ENCODE results near the gene AGPAT3. TPM values are rescaled to one million over a fixed set of nuclear protein-coding genes. Genes with fewer than 3 reads are reported as not detected.

The AGPAT3 gene
- total RNA-seq, 1 donor = 63.5 TPM

GRCh38 chr21:43997766-43998742, 133.0 kb downstream of the AGPAT3 start:
- TF ChIP-seq, protein P1, sequence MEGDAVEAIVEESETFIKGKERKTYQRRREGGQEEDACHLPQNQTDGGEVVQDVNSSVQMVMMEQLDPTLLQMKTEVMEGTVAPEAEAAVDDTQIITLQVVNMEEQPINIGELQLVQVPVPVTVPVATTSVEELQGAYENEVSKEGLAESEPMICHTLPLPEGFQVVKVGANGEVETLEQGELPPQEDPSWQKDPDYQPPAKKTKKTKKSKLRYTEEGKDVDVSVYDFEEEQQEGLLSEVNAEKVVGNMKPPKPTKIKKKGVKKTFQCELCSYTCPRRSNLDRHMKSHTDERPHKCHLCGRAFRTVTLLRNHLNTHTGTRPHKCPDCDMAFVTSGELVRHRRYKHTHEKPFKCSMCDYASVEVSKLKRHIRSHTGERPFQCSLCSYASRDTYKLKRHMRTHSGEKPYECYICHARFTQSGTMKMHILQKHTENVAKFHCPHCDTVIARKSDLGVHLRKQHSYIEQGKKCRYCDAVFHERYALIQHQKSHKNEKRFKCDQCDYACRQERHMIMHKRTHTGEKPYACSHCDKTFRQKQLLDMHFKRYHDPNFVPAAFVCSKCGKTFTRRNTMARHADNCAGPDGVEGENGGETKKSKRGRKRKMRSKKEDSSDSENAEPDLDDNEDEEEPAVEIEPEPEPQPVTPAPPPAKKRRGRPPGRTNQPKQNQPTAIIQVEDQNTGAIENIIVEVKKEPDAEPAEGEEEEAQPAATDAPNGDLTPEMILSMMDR (IDR thresholded peaks at IDR 0.05; ENCODE audit: insufficient read depth, low read depth, low read length) = no peak

GRCh38 chr21:44000360-44000759, 135.3 kb downstream of the AGPAT3 start:
- H3K4me3 ChIP-seq (ENCODE audit: low read depth, low read length) = no peak overlapping the region
- TF ChIP-seq, protein P1 (IDR thresholded peaks at IDR 0.05; ENCODE audit: insufficient read depth, low read depth, low read length) = no peak
- DNase-seq (ENCODE audit: low read depth) = no peak

More at GRCh38 chr21:43997766-43998742, 133.0 kb downstream of the AGPAT3 start:
- H3K4me3 ChIP-seq (ENCODE audit: low read depth, low read length) = no peak overlapping the region
- no peak for DNase-seq (ENCODE audit: low read depth)

DNA sequence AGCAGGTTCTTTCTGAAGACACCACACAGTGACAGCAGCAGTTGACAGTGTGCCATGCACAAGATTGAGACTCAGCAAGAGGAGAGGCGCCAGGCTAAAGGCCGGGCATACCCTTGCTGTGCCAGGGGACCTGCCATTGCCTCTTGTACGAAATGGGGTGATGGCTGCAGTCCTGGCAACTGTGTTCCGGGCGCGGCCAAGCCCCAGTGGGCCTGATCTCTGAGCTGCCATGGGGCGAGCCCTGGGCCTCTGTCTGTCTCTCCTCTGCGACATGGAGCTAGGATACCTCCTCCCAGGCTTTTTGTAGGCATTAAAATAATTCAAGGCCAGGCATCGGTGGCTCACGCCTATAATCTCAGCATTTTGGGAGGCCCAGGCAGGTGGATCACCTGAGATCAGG, 137.5 kb downstream of the AGPAT3 start:
- no peak overlapping the region for H3K4me3 ChIP-seq (ENCODE audit: low read depth, low read length)
- no peak for DNase-seq (ENCODE audit: low read depth)
- TF ChIP-seq, protein P1 (IDR thresholded peaks at IDR 0.05; ENCODE audit: insufficient read depth, low read depth, low read length) = no peak

DNA sequence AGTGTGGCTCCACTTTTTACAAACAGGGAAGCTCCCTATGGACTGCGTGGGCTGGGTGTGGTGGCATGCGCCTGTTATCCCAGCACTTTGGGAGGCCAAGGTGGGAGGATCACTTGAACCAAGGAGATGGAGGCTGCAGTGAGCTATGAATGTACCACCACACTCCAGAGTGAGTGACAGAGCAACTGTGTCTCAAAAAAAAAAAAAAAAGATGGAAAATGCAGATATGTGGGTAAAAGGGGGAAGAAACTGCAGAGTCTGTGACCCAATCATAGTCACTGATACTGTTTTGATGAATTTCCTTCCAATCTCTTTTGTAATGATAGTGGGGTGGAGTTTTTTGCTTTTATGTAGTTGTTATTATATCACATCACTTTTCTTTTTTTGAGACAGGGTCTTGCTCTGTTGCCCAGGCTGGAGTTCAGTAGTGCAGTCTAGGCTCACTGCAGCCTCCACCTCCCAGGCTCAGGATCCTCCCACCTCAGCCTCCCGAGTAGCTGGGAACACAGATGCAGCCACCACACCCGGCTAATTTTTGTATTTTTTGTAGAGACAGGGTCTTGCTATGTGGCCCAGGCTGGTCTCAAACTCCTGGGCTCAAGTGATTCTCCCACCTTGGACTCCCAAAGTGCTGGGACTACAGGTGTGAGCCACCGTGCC, 138.4 kb downstream of the AGPAT3 start:
- no peak for DNase-seq (ENCODE audit: low read depth)
- TF ChIP-seq, protein P1 (IDR thresholded peaks at IDR 0.05; ENCODE audit: insufficient read depth, low read depth, low read length) = no peak
- no peak overlapping the region for H3K4me3 ChIP-seq (ENCODE audit: low read depth, low read length)

DNA sequence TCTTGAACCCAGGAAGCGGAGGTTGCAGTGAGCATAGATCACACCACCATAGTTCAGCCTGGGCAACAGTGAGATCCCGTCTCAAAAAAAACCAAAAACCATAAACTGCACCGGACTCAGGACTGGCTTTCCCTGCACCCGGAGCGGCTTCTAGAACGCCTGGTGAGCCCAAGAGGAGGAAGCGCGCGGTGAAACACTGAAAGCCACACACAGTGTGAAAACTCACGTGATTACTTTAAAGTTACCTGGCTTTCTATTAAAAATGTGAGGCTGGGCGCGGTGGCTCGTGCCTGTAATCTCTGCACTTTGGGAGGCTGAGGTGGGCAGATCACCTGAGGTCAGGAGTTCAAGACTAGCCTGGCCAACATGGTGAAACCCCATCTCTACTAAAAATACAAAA, 140.0 kb downstream of the AGPAT3 start:
- no peak overlapping the region for H3K4me3 ChIP-seq (ENCODE audit: low read depth, low read length)
- TF ChIP-seq, protein P1 (IDR thresholded peaks at IDR 0.05; ENCODE audit: insufficient read depth, low read depth, low read length) = no peak
- no peak for DNase-seq (ENCODE audit: low read depth)

- TF ChIP-seq, protein P1 (IDR thresholded peaks at IDR 0.05; ENCODE audit: insufficient read depth, low read depth, low read length) = no peak
- H3K4me3 ChIP-seq (ENCODE audit: low read depth, low read length) = no peak overlapping the region
- DNase-seq (ENCODE audit: low read depth) = no peak
These were observed 140.6 kb downstream of the AGPAT3 start for GRCh38 chr21:44005593-44005992.
